Measurements from ENCODE around the gene TIMM29. TPM values are rescaled to one million over a fixed set of nuclear protein-coding genes. Genes with fewer than 3 reads are reported as not detected.

TIMM29 gene
- polyA plus RNA-seq, 1 experiment: 9.1 TPM

DNA sequence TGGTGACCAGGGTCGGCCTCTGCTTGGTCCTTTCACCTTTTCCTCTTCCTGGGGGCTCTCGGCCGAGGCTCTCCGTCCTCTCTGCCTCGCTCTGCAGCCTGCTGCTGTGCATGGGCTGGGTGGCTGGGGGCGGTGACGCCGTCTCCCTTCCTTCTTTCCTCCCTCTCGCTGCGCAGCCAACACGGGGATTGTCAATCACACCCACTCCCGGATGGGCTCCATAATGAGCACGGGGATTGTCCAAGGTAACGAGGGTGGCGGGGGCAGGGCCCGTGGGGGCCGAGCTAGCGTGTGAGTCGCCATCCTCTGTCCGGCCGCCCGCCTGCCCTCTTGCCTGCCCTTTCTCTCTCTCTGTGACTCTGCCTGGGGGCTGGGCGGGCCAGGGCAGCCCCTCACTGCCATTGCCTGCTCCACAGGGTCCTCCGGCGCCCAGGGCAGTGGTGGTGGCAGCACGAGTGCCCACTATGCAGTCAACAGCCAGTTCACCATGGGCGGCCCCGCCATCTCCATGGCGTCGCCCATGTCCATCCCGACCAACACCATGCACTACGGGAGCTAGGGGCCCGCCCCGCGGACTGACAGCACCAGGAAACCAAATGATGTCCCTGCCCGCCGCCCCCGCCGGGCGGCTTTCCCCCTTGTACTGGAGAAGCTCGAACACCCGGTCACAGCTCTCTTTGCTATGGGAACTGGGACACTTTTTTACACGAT lies 7.3 kb upstream of the TIMM29 start:
- DNase-seq (ENCODE audit: low read depth): no peak
- POLR2A ChIA-PET: no interaction called here
- CTCF ChIA-PET: no interaction called here
- Histone ChIP-seq H3K27me3 (ENCODE audit: control insufficient read depth, insufficient read depth, low read length) (no peaks in the 10 kb centered on the region), H3K36me3 (ENCODE audit: control insufficient read depth, insufficient read depth, low read length) (peaks cover 44% of the 10 kb centered on the region), H3K4me3 (ENCODE audit: low read depth, low read length) (no peak overlapping the region)
- TF ChIP-seq CTCF (IDR thresholded peaks at IDR 0.05; ENCODE audit: insufficient read depth, low read depth, low read length): no peak

DNA sequence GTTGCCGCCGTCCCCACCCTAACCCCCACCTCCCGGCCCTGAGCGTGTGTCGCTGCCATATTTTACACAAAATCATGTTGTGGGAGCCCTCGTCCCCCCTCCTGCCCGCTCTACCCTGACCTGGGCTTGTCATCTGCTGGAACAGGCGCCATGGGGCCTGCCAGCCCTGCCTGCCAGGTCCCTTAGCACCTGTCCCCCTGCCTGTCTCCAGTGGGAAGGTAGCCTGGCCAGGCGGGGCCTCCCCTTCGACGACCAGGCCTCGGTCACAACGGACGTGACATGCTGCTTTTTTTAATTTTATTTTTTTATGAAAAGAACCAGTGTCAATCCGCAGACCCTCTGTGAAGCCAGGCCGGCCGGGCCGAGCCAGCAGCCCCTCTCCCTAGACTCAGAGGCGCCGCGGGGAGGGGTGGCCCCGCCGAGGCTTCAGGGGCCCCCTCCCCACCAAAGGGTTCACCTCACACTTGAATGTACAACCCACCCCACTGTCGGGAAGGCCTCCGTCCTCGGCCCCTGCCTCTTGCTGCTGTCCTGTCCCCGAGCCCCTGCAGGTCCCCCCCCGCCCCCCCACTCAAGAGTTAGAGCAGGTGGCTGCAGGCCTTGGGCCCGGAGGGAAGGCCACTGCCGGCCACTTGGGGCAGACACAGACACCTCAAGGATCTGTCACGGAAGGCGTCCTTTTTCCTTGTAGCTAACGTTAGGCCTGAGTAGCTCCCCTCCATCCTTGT lies 6.5 kb upstream of the TIMM29 start:
- peaks cover 41% of the 10 kb centered on the region for H3K36me3 ChIP-seq (ENCODE audit: control insufficient read depth, insufficient read depth, low read length)
- DNase-seq (ENCODE audit: low read depth): no peak
- CTCF ChIA-PET: no interaction called here
- POLR2A ChIA-PET: no interaction called here
- H3K27me3 ChIP-seq (ENCODE audit: control insufficient read depth, insufficient read depth, low read length): no peaks in the 10 kb centered on the region
- TF ChIP-seq CTCF (IDR thresholded peaks at IDR 0.05; ENCODE audit: insufficient read depth, low read depth, low read length): no peak
- no peak overlapping the region for H3K4me3 ChIP-seq (ENCODE audit: low read depth, low read length)

DNA sequence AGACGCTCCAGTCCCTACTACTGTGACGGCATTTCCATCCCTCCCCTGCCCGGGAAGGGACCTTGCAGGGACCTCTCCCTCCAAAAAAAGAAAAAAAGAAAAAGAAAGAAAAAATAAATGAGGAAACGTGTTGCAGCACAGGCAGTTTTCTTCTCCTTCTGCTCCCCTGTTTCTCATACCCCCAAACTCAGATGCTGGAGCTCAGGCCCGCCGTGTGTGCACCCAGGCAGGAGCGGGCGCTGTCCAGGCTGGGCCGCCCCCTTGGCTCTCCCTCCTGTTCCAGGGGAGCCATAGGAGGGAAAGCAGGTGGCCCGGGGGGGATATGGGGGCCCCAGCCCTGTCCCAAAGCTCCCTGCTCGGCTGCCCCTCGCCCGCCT lies 6.0 kb upstream of the TIMM29 start:
- no peak for TF ChIP-seq CTCF (IDR thresholded peaks at IDR 0.05; ENCODE audit: insufficient read depth, low read depth, low read length)
- CTCF ChIA-PET: no interaction called here
- Histone ChIP-seq H3K36me3 (ENCODE audit: control insufficient read depth, insufficient read depth, low read length) (peaks cover 45% of the 10 kb centered on the region), H3K27me3 (ENCODE audit: control insufficient read depth, insufficient read depth, low read length) (no peaks in the 10 kb centered on the region), H3K4me3 (ENCODE audit: low read depth, low read length) (no peak overlapping the region)
- DNase-seq (ENCODE audit: low read depth): no peak
- POLR2A ChIA-PET: no interaction called here

- ChIA-PET CTCF (no interaction called here), POLR2A (no interaction called here)
- H3K36me3 ChIP-seq (ENCODE audit: control insufficient read depth, insufficient read depth, low read length): peaks cover 45% of the 10 kb centered on the region
- H3K27me3 ChIP-seq (ENCODE audit: control insufficient read depth, insufficient read depth, low read length): no peaks in the 10 kb centered on the region
- no peak for TF ChIP-seq CTCF (IDR thresholded peaks at IDR 0.05; ENCODE audit: insufficient read depth, low read depth, low read length)
- no peak for DNase-seq (ENCODE audit: low read depth)
- no peak overlapping the region for H3K4me3 ChIP-seq (ENCODE audit: low read depth, low read length)
Measured at GRCh38 chr19:10923260-10924112, 5.1 kb upstream of the TIMM29 start.

DNA sequence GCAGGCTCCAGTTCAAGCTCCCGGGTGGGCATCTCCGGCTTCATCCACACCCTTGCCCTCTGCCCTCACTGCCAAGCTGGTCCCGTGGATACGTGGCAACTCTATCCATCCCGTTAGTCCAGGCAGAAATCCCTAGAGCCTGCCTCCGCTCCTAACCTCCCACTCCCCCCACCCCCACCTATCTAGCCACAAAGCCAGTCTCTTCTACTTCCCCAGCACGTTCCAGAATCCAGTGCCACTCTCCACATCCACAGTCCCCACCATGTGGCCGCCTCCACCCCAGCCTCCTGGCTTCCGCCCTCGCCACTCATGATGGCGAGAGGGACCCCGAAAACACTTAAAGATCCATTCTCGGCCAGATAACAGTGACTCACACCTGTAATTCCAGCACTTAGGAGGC lies 4.0 kb upstream of the TIMM29 start:
- no peak for TF ChIP-seq CTCF (IDR thresholded peaks at IDR 0.05; ENCODE audit: insufficient read depth, low read depth, low read length)
- DNase-seq (ENCODE audit: low read depth): no peak
- ChIA-PET CTCF (interaction anchor here (1.4 kb wide), 1 partner anchor 9 kb away, joined by 5 read pairs; no protein-coding TSS in a partner anchor), POLR2A (no interaction called here)
- no peak overlapping the region for H3K4me3 ChIP-seq (ENCODE audit: low read depth, low read length)
- H3K27me3 ChIP-seq (ENCODE audit: control insufficient read depth, insufficient read depth, low read length): no peaks in the 10 kb centered on the region
- peaks cover 43% of the 10 kb centered on the region for H3K36me3 ChIP-seq (ENCODE audit: control insufficient read depth, insufficient read depth, low read length)
